WTC11 (cell line): Measurements from ENCODE around the gene PDE11A. TPM values are rescaled to one million over a fixed set of nuclear protein-coding genes. Genes with fewer than 3 reads are reported as not detected.

Source experiments
- ATAC-seq: fragments of 200-7000 bp; cut with Tn5 transposase; 2 replicates; pipeline ENCODE4 v1.10.0; 2021; ENCODE audit warnings: mild to moderate bottlenecking, moderate library complexity
- CTCF ChIA-PET: fragments of 300-600 bp; sonication (Branson Sonifier 250); formaldehyde crosslinking; loops from one replicate; lab custom pipeline; 2021; ENCODE audit warnings: antibody characterized with exemption; lab: Charles Lee
- POLR2A ChIA-PET: fragments of 350-600 bp; sonication (Branson Sonifier 250); formaldehyde crosslinking; loops from one replicate; lab custom pipeline; 2021; ENCODE audit warnings: antibody characterized with exemption; lab: Charles Lee
- DNase-seq: peaks from one replicate; pipeline ENCODE4 v3.0.0; 2021; ENCODE audit warnings: low spot score
- H3K27ac Mint-ChIP-seq: 2 replicates; pipeline ENCODE4 v1.8.0; 2021; ENCODE audit warnings: mixed read lengths
- H3K27me3 Mint-ChIP-seq: 2 replicates; pipeline ENCODE4 v1.8.0; 2021; ENCODE audit warnings: low read depth, mild to moderate bottlenecking, moderate library complexity, mixed read lengths
- H3K36me3 Mint-ChIP-seq: 2 replicates; pipeline ENCODE4 v1.8.0; 2021; ENCODE audit warnings: mixed read lengths
- H3K4me1 Mint-ChIP-seq: 2 replicates; pipeline ENCODE4 v1.8.0; 2022; ENCODE audit warnings: mixed read lengths
- H3K4me3 Mint-ChIP-seq: 2 replicates; pipeline ENCODE4 v1.8.0; 2021; ENCODE audit warnings: mild to moderate bottlenecking, moderate library complexity, mixed read lengths
- H3K9me3 Mint-ChIP-seq: 2 replicates; pipeline ENCODE4 v1.8.0; 2021; ENCODE audit warnings: mixed read lengths
- ATF3 ChIP-seq: sonication (generic); formaldehyde crosslinking; conservative IDR thresholded peaks from 2 replicates; pipeline ENCODE4 v1.8.1; 2022; ENCODE audit warnings: mild to moderate bottlenecking, missing genetic modification reagents
- FOXJ3 ChIP-seq: sonication (generic); formaldehyde crosslinking; IDR thresholded peaks from 2 replicates; pipeline ENCODE4 v1.9.0; 2021; ENCODE audit warnings: missing genetic modification reagents, mild to moderate bottlenecking, borderline replicate concordance
- GRHL2 ChIP-seq: fragments of 250-450 bp; sonication (Bioruptor Pico); IDR thresholded peaks from 2 replicates; pipeline ENCODE4 v1.8.0; 2022; ENCODE audit warnings: mild to moderate bottlenecking, moderate library complexity; ENCODE audit not compliant: insufficient replicate concordance, severe bottlenecking
- NFE2L1 ChIP-seq: sonication (generic); formaldehyde crosslinking; IDR thresholded peaks from 2 replicates; pipeline ENCODE4 v1.8.1; 2023; ENCODE audit warnings: missing genetic modification reagents
- NFYB ChIP-seq: sonication (generic); formaldehyde crosslinking; conservative IDR thresholded peaks from 2 replicates; pipeline ENCODE4 v1.8.0; 2022; ENCODE audit warnings: low read depth, missing genetic modification reagents
- PRDM15 ChIP-seq: sonication (generic); formaldehyde crosslinking; IDR thresholded peaks from 2 replicates; pipeline ENCODE4 v1.8.0; 2022; ENCODE audit warnings: missing genetic modification reagents
- PREB ChIP-seq: sonication (generic); formaldehyde crosslinking; IDR thresholded peaks from 2 replicates; pipeline ENCODE4 v1.8.1; 2022; ENCODE audit warnings: mild to moderate bottlenecking, missing genetic modification reagents, moderate library complexity, borderline replicate concordance
- RORB ChIP-seq: fragments of 250-450 bp; sonication (Bioruptor Pico); IDR thresholded peaks from 2 replicates; pipeline ENCODE4 v1.9.0; 2021; ENCODE audit warnings: mild to moderate bottlenecking
- SMAD3 ChIP-seq: sonication (generic); formaldehyde crosslinking; IDR thresholded peaks from 2 replicates; pipeline ENCODE4 v1.8.0; 2022; ENCODE audit warnings: missing genetic modification reagents, mild to moderate bottlenecking, borderline replicate concordance
- SMAD4 ChIP-seq: sonication (generic); formaldehyde crosslinking; IDR thresholded peaks from 2 replicates; pipeline ENCODE4 v1.8.0; 2022; ENCODE audit warnings: mild to moderate bottlenecking, missing genetic modification reagents
- TEAD4 ChIP-seq: sonication (generic); formaldehyde crosslinking; IDR thresholded peaks from 2 replicates; pipeline ENCODE4 v1.8.0; 2022; ENCODE audit warnings: mild to moderate bottlenecking, missing genetic modification reagents
- ZNF232 ChIP-seq: sonication (generic); formaldehyde crosslinking; IDR thresholded peaks from 2 replicates; pipeline ENCODE4 v1.8.0; 2022; ENCODE audit warnings: mild to moderate bottlenecking, missing genetic modification reagents
- ZNF396 ChIP-seq: fragments of 250-450 bp; sonication (Bioruptor Pico); IDR thresholded peaks from 2 replicates; pipeline ENCODE4 v1.8.0; 2021; ENCODE audit warnings: mild to moderate bottlenecking, moderate library complexity, borderline replicate concordance
- ZNF416 ChIP-seq: fragments of 250-450 bp; sonication (Bioruptor Pico); IDR thresholded peaks from 2 replicates; pipeline ENCODE4 v1.9.0; 2021; ENCODE audit warnings: mild to moderate bottlenecking, inconsistent platforms
- total RNA-seq: library from RNA; stranded (reverse); gene quantifications from 3 replicates; pipeline ENCODE4 v1.2.3, GENCODE V29; 2021
- TF ChIP-seq, protein P1 (sequence below): sonication (generic); formaldehyde crosslinking; IDR thresholded peaks from 2 replicates; pipeline ENCODE4 v1.8.1; 2022; ENCODE audit warnings: mild to moderate bottlenecking, moderate library complexity, missing genetic modification reagents
- TF ChIP-seq, protein P2 (sequence below): sonication (generic); formaldehyde crosslinking; IDR thresholded peaks from 2 replicates; pipeline ENCODE4 v1.8.0; 2023; ENCODE audit warnings: missing genetic modification reagents, mild to moderate bottlenecking, borderline replicate concordance
- TF ChIP-seq, protein P3 (sequence below): sonication (generic); formaldehyde crosslinking; IDR thresholded peaks from 2 replicates; pipeline ENCODE4 v1.8.0; 2022; ENCODE audit warnings: mild to moderate bottlenecking, missing genetic modification reagents

The PDE11A gene
- total RNA-seq, 1 experiment from 2014 or later = 0.13 TPM

DNA sequence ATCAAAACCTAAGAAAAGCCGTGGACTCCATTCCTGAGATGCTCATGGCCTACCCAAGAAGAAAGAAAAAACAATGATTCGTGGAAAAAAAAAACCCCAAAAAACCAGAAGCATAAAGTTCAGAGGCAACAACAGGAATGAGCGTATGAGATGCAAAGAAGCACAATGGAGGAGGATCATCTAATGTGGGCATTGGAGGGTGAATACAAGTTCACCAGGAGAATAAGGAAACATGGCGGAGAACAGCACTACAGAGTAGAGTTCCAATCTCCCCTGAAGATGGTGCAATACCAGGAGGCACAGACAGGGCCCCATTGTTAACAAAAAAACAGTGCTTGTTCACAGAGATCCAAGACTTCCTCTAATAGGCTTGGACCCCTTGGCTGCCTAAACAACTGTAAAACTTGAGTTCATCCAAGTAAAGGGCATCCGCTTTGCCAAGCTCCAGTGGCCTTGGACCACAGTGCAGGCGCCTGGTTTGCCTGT, 337.2 kb downstream of the PDE11A start:
- POLR2A ChIA-PET = no interaction called here
- CTCF ChIA-PET = no interaction called here

More for the DNA sequence above, 337.2 kb downstream of the PDE11A start:
- Mint-ChIP-seq H3K9me3 (peaks cover 3% of the 10 kb centered on the region; the same call in 1 of the 2 replicates), H3K4me1 (peaks cover 12% of the 10 kb centered on the region), H3K36me3 (no peaks in the 10 kb centered on the region), H3K4me3 (no peak overlapping the region), H3K27ac (no peak overlapping the region), H3K27me3 (peaks cover 98% of the 10 kb centered on the region)
- ATAC-seq = no peak
- no peak for DNase-seq
- TF ChIP-seq ATF3 (CRISPR knock-in tag) = no peak
- TF ChIP-seq GRHL2 = no peak
- TF ChIP-seq, protein P1, sequence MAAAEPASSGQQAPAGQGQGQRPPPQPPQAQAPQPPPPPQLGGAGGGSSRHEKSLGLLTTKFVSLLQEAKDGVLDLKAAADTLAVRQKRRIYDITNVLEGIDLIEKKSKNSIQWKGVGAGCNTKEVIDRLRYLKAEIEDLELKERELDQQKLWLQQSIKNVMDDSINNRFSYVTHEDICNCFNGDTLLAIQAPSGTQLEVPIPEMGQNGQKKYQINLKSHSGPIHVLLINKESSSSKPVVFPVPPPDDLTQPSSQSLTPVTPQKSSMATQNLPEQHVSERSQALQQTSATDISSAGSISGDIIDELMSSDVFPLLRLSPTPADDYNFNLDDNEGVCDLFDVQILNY = no peak
- no peak for TF ChIP-seq NFE2L1 (CRISPR knock-in tag)
- TF ChIP-seq, protein P2, sequence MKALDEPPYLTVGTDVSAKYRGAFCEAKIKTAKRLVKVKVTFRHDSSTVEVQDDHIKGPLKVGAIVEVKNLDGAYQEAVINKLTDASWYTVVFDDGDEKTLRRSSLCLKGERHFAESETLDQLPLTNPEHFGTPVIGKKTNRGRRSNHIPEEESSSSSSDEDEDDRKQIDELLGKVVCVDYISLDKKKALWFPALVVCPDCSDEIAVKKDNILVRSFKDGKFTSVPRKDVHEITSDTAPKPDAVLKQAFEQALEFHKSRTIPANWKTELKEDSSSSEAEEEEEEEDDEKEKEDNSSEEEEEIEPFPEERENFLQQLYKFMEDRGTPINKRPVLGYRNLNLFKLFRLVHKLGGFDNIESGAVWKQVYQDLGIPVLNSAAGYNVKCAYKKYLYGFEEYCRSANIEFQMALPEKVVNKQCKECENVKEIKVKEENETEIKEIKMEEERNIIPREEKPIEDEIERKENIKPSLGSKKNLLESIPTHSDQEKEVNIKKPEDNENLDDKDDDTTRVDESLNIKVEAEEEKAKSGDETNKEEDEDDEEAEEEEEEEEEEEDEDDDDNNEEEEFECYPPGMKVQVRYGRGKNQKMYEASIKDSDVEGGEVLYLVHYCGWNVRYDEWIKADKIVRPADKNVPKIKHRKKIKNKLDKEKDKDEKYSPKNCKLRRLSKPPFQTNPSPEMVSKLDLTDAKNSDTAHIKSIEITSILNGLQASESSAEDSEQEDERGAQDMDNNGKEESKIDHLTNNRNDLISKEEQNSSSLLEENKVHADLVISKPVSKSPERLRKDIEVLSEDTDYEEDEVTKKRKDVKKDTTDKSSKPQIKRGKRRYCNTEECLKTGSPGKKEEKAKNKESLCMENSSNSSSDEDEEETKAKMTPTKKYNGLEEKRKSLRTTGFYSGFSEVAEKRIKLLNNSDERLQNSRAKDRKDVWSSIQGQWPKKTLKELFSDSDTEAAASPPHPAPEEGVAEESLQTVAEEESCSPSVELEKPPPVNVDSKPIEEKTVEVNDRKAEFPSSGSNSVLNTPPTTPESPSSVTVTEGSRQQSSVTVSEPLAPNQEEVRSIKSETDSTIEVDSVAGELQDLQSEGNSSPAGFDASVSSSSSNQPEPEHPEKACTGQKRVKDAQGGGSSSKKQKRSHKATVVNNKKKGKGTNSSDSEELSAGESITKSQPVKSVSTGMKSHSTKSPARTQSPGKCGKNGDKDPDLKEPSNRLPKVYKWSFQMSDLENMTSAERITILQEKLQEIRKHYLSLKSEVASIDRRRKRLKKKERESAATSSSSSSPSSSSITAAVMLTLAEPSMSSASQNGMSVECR (CRISPR knock-in tag) = no peak
- no peak for TF ChIP-seq FOXJ3 (CRISPR knock-in tag)
- no peak for TF ChIP-seq PREB
- TF ChIP-seq ZNF232 (CRISPR knock-in tag) = no peak
- TF ChIP-seq SMAD3 = no peak
- TF ChIP-seq ZNF396 (CRISPR knock-in tag) = no peak
- no peak for TF ChIP-seq NFYB (CRISPR knock-in tag)
- no peak for TF ChIP-seq PRDM15 (CRISPR knock-in tag)
- no peak for TF ChIP-seq TEAD4 (CRISPR knock-in tag)
- TF ChIP-seq ZNF416 = no peak
- TF ChIP-seq RORB (CRISPR knock-in tag) = no peak
- TF ChIP-seq SMAD4 (CRISPR knock-in tag) = no peak
- TF ChIP-seq, protein P3, sequence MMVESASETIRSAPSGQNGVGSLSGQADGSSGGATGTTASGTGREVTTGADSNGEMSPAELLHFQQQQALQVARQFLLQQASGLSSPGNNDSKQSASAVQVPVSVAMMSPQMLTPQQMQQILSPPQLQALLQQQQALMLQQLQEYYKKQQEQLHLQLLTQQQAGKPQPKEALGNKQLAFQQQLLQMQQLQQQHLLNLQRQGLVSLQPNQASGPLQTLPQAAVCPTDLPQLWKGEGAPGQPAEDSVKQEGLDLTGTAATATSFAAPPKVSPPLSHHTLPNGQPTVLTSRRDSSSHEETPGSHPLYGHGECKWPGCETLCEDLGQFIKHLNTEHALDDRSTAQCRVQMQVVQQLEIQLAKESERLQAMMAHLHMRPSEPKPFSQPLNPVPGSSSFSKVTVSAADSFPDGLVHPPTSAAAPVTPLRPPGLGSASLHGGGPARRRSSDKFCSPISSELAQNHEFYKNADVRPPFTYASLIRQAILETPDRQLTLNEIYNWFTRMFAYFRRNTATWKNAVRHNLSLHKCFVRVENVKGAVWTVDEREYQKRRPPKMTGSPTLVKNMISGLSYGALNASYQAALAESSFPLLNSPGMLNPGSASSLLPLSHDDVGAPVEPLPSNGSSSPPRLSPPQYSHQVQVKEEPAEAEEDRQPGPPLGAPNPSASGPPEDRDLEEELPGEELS = no peak
